ENCODE results near the gene NSUN7. TPM values are rescaled to one million over a fixed set of nuclear protein-coding genes. Genes with fewer than 3 reads are reported as not detected.

Gene NSUN7
- polyA plus RNA-seq, 1 donor from 2014 or later, result 0.51 TPM

GRCh38 chr4:40843696-40844095 lies 93.9 kb downstream of the NSUN7 start:
- no peak overlapping the region for H2AFZ ChIP-seq (ENCODE audit: low read depth, low read length)
- H4K20me1 ChIP-seq (ENCODE audit: insufficient read depth), result no peaks in the 10 kb centered on the region
- H3K4me2 ChIP-seq (ENCODE audit: low read length), result no peak overlapping the region
- no peak overlapping the region for H3K9ac ChIP-seq (ENCODE audit: low read length)
- peaks cover 58% of the 10 kb centered on the region for H3K79me2 ChIP-seq (replicated peaks; ENCODE audit: insufficient read depth, low read length)
- no peaks in the 10 kb centered on the region for H3F3A ChIP-seq (ENCODE audit: insufficient read depth, low read length, poor library complexity, severe bottlenecking)
- H3K27me3 ChIP-seq (ENCODE audit: insufficient read depth, low read depth, low read length), result no peaks in the 10 kb centered on the region
- H3K27ac ChIP-seq (ENCODE audit: low read length), result no peak overlapping the region
- TF ChIP-seq EZH2 (IDR thresholded peaks at IDR 0.05; ENCODE audit: borderline replicate concordance, insufficient read depth, low read length, poor library complexity, severe bottlenecking) (no peak), MXI1 (conservative IDR thresholded peaks at IDR 0.05; ENCODE audit: poor library complexity, severe bottlenecking) (no peak), TAF1 (IDR thresholded peaks at IDR 0.05; ENCODE audit: low read depth) (no peak), RAD21 (conservative IDR thresholded peaks at IDR 0.05) (no peak), POLR2AphosphoS5 (IDR thresholded peaks at IDR 0.05) (no peak), SMC3 (conservative IDR thresholded peaks at IDR 0.05; ENCODE audit: poor library complexity) (no peak), REST (IDR thresholded peaks at IDR 0.05; ENCODE audit: borderline replicate concordance) (no peak), EP300 (conservative IDR thresholded peaks at IDR 0.05; ENCODE audit: poor library complexity, severe bottlenecking) (no peak), CTCF (IDR thresholded peaks at IDR 0.05; ENCODE audit: poor library complexity, severe bottlenecking) (no peak)
- H3K9me2 ChIP-seq (ENCODE audit: insufficient read depth, low read length), result no peaks in the 10 kb centered on the region
- no peaks in the 10 kb centered on the region for H3K36me3 ChIP-seq (ENCODE audit: insufficient read depth, low read length)
- no peaks in the 10 kb centered on the region for H3K9me3 ChIP-seq (ENCODE audit: low read length)
- H3K4me3 ChIP-seq (ENCODE audit: low read length), result no peak overlapping the region

GRCh38 chr4:40844261-40844660 lies 94.5 kb downstream of the NSUN7 start:
- H3F3A ChIP-seq (ENCODE audit: insufficient read depth, low read length, poor library complexity, severe bottlenecking), result no peaks in the 10 kb centered on the region
- no peak overlapping the region for H2AFZ ChIP-seq (ENCODE audit: low read depth, low read length)
- H3K4me2 ChIP-seq (ENCODE audit: low read length), result no peak overlapping the region
- H3K9me3 ChIP-seq (ENCODE audit: low read length), result no peaks in the 10 kb centered on the region
- H3K4me3 ChIP-seq (ENCODE audit: low read length), result no peak overlapping the region
- no peaks in the 10 kb centered on the region for H3K9me2 ChIP-seq (ENCODE audit: insufficient read depth, low read length)
- H3K36me3 ChIP-seq (ENCODE audit: insufficient read depth, low read length), result no peaks in the 10 kb centered on the region
- H3K9ac ChIP-seq (ENCODE audit: low read length), result no peak overlapping the region
- peaks cover 58% of the 10 kb centered on the region for H3K79me2 ChIP-seq (replicated peaks; ENCODE audit: insufficient read depth, low read length)
- H4K20me1 ChIP-seq (ENCODE audit: insufficient read depth), result no peaks in the 10 kb centered on the region
- no peak overlapping the region for H3K27ac ChIP-seq (ENCODE audit: low read length)
- TF ChIP-seq CTCF (IDR thresholded peaks at IDR 0.05; ENCODE audit: poor library complexity, severe bottlenecking) (no peak), MXI1 (conservative IDR thresholded peaks at IDR 0.05; ENCODE audit: poor library complexity, severe bottlenecking) (no peak), SMC3 (conservative IDR thresholded peaks at IDR 0.05; ENCODE audit: poor library complexity) (no peak), EZH2 (IDR thresholded peaks at IDR 0.05; ENCODE audit: borderline replicate concordance, insufficient read depth, low read length, poor library complexity, severe bottlenecking) (no peak), TAF1 (IDR thresholded peaks at IDR 0.05; ENCODE audit: low read depth) (no peak), EP300 (conservative IDR thresholded peaks at IDR 0.05; ENCODE audit: poor library complexity, severe bottlenecking) (no peak), REST (IDR thresholded peaks at IDR 0.05; ENCODE audit: borderline replicate concordance) (no peak), RAD21 (conservative IDR thresholded peaks at IDR 0.05) (no peak), POLR2AphosphoS5 (IDR thresholded peaks at IDR 0.05) (no peak)
- H3K27me3 ChIP-seq (ENCODE audit: insufficient read depth, low read depth, low read length), result no peaks in the 10 kb centered on the region

All from neural cell (in vitro differentiated cells).